IMR-90 (cell line): ENCODE data around the gene PRKACG. TPM values are rescaled to one million over a fixed set of nuclear protein-coding genes. Genes with fewer than 3 reads are reported as not detected.

Experiments
- ATAC-seq: fragments of 200-7000 bp; cut with Tn5 transposase; 2 replicates; pipeline ENCODE4 v1.9.1; 2020; ENCODE audit warnings: low read depth, mild to moderate bottlenecking, moderate library complexity
- BruUV-seq: library from RNA; stranded (reverse); fragments of 400-500 nt; replicated peaks from 2 replicates; lab custom pipeline; 2021; lab: Mats Ljungman, UMichigan
- CTCF ChIA-PET: fragments of 300-600 bp; formaldehyde crosslinking; extraction: SDS; loops from one replicate; lab custom pipeline; 2021; ENCODE audit warnings: antibody characterized with exemption; lab: Yijun Ruan, JAX
- POLR2A ChIA-PET: fragments of 300-600 bp; sonication (Branson Sonifier 250); formaldehyde crosslinking; loops from one replicate; lab custom pipeline; 2022; ENCODE audit warnings: antibody characterized with exemption; ENCODE audit not compliant: unreplicated experiment; lab: Charles Lee
- DNase-seq: peaks from one replicate; pipeline ENCODE4 v3.0.0; 2013
- H2AFZ ChIP-seq: replicated peaks from 2 replicates; pipeline ENCODE3; 2013; ENCODE audit warnings: low read length, mild to moderate bottlenecking; ENCODE audit not compliant: poor library complexity
- H2AK5ac ChIP-seq: 2 replicates; pipeline ENCODE4 v1.6.1; 2013; ENCODE audit warnings: low read depth, low read length, inconsistent platforms
- H2AK9ac ChIP-seq: replicated peaks from 2 replicates; pipeline ENCODE3; 2013; ENCODE audit warnings: mild to moderate bottlenecking, low read depth, low read length, moderate library complexity; ENCODE audit not compliant: poor library complexity
- H2BK120ac ChIP-seq: 2 replicates; pipeline ENCODE4 v1.6.1; 2013; ENCODE audit warnings: low read depth, low read length, inconsistent platforms
- H2BK15ac ChIP-seq: 3 replicates; pipeline ENCODE4 v1.6.1; 2013; ENCODE audit warnings: low read depth, low read length, inconsistent platforms
- H2BK20ac ChIP-seq: 2 replicates; pipeline ENCODE4 v1.6.1; 2013; ENCODE audit warnings: low read depth, mild to moderate bottlenecking, inconsistent platforms, low read length, moderate library complexity
- H2BK5ac ChIP-seq: 2 replicates; pipeline ENCODE4 v1.6.1; 2013; ENCODE audit warnings: mild to moderate bottlenecking, low read depth, low read length, inconsistent platforms; ENCODE audit not compliant: poor library complexity, severe bottlenecking
- H3K14ac ChIP-seq: replicated peaks from 2 replicates; pipeline ENCODE4 v1.6.1; 2013; ENCODE audit warnings: low read depth, low read length, inconsistent platforms
- H3K18ac ChIP-seq: 2 replicates; pipeline ENCODE4 v1.6.1; 2013; ENCODE audit warnings: low read depth, low read length, control low read depth
- H3K23ac ChIP-seq: 2 replicates; pipeline ENCODE4 v1.6.1; 2013; ENCODE audit warnings: low read depth, low read length, inconsistent platforms
- H3K27ac ChIP-seq: 2 replicates; pipeline ENCODE4 v1.5.1; 2013; ENCODE audit warnings: mild to moderate bottlenecking, control low read depth, low read length; ENCODE audit not compliant: insufficient read depth
- H3K27me3 ChIP-seq: 2 replicates; pipeline ENCODE4 v1.6.1; 2013; ENCODE audit warnings: low read length; ENCODE audit not compliant: control insufficient read depth, insufficient read depth
- H3K36me3 ChIP-seq: 2 replicates; pipeline ENCODE4 v1.6.1; 2013; ENCODE audit warnings: low read length, mixed read lengths; ENCODE audit not compliant: control insufficient read depth, insufficient read depth
- H3K4ac ChIP-seq: 2 replicates; pipeline ENCODE4 v1.6.1; 2013; ENCODE audit warnings: low read depth, low read length, inconsistent platforms
- H3K4me1 ChIP-seq: 2 replicates; pipeline ENCODE4 v1.6.1; 2013; ENCODE audit warnings: low read length, mixed read lengths; ENCODE audit not compliant: control insufficient read depth, insufficient read depth
- H3K4me2 ChIP-seq: 2 replicates; pipeline ENCODE4 v1.6.1; 2013; ENCODE audit warnings: low read depth, mild to moderate bottlenecking, control low read depth, low read length, moderate library complexity
- H3K4me3 ChIP-seq: 2 replicates; pipeline ENCODE4 v1.5.1; 2013; ENCODE audit warnings: low read depth, mild to moderate bottlenecking, control low read depth, low read length, moderate library complexity; ENCODE audit not compliant: insufficient read depth
- H3K56ac ChIP-seq: 2 replicates; pipeline ENCODE4 v1.6.1; 2013; ENCODE audit warnings: low read length, inconsistent platforms; ENCODE audit not compliant: insufficient read depth; ENCODE audit errors: extremely low read depth
- H3K79me1 ChIP-seq, 2 experiments: 2 replicates each; pipeline ENCODE4 v1.6.1; 2013; ENCODE audit warnings: low read length in 2 of 2, inconsistent platforms in 1 of 2, low read depth in 1 of 2
- H3K9ac ChIP-seq: 2 replicates; pipeline ENCODE4 v1.6.1; 2013; ENCODE audit warnings: low read depth, low read length, control low read depth
- H3K9me1 ChIP-seq: 2 replicates; pipeline ENCODE4 v1.6.1; 2013; ENCODE audit warnings: low read length, inconsistent platforms; ENCODE audit not compliant: insufficient read depth
- H3K9me3 ChIP-seq: 2 replicates; pipeline ENCODE4 v1.6.1; 2013; ENCODE audit warnings: low read length; ENCODE audit not compliant: control insufficient read depth, insufficient read depth
- H4K20me1 ChIP-seq: 2 replicates; pipeline ENCODE4 v1.6.1; 2013; ENCODE audit warnings: low read length, inconsistent platforms; ENCODE audit not compliant: insufficient read depth
- H4K5ac ChIP-seq: 2 replicates; pipeline ENCODE4 v1.6.1; 2013; ENCODE audit warnings: mild to moderate bottlenecking, low read depth, low read length, control low read depth
- H4K8ac ChIP-seq, 2 experiments: 2 replicates each; pipeline ENCODE4 v1.6.1; 2013; ENCODE audit warnings: low read depth in 2 of 2, low read length in 2 of 2, control low read depth in 1 of 2, inconsistent platforms in 1 of 2
- H4K91ac ChIP-seq: 2 replicates; pipeline ENCODE4 v1.6.1; 2013; ENCODE audit warnings: low read depth, low read length, inconsistent platforms; ENCODE audit not compliant: insufficient read depth
- CEBPB ChIP-seq: IDR thresholded peaks from 2 replicates; pipeline ENCODE4 v1.6.1; 2012; ENCODE audit warnings: low read depth, low read length, improper control_type of control experiment
- MAFK ChIP-seq: IDR thresholded peaks from 2 replicates; pipeline ENCODE4 v1.6.1; 2012; ENCODE audit warnings: low read depth, low read length, improper control_type of control experiment
- MXI1 ChIP-seq: IDR thresholded peaks from 2 replicates; pipeline ENCODE4 v1.6.1; 2012; ENCODE audit warnings: low read depth, mild to moderate bottlenecking, low read length, moderate library complexity, borderline replicate concordance
- POLR2A ChIP-seq: IDR thresholded peaks from 2 replicates; pipeline ENCODE4 v1.6.1; 2012; ENCODE audit warnings: mild to moderate bottlenecking, low read depth, low read length
- RCOR1 ChIP-seq: IDR thresholded peaks from 2 replicates; pipeline ENCODE4 v1.6.1; 2012; ENCODE audit warnings: mild to moderate bottlenecking, low read length, improper control_type of control experiment; ENCODE audit not compliant: insufficient replicate concordance
- RFX5 ChIP-seq: IDR thresholded peaks from 2 replicates; pipeline ENCODE4 v1.8.0; 2012; ENCODE audit warnings: low read depth, mild to moderate bottlenecking, low read length, moderate library complexity
- SMC3 ChIP-seq: fragments of 150-350 bp; IDR thresholded peaks from 2 replicates; pipeline ENCODE4 v1.6.1; 2016; ENCODE audit warnings: low read depth, mild to moderate bottlenecking, antibody characterized with exemption, low read length, moderate library complexity
- WGBS, 2 experiments: methylation state at CpG; one replicate each; pipeline versions ENCODE4 v1.1.5 to v1.1.7; 2013; ENCODE audit warnings: missing lambda C conversion rate in 2 of 2; ENCODE audit not compliant: insufficient read length in 1 of 2; ENCODE audit errors: extremely low coverage in 2 of 2; 5-methylcytosine and 5-hydroxymethylcytosine counted together
- dilution Hi-C: fragments of 300-500 bp; cut with HindIII; formaldehyde crosslinking; loops from one replicate; pipeline ENCODE4 v1.14.3; 2018; ENCODE audit warnings: low sequenced_read_pairs; ENCODE audit not compliant: unreplicated experiment
- in situ Hi-C: fragments of 300-500 bp; cut with MboI; formaldehyde crosslinking; loops from 3 replicates; pipeline ENCODE4 v1.14.3; 2019; ENCODE audit warnings: low sequenced_read_pairs, inconsistent platforms, mixed read lengths
- intact Hi-C: fragments of 100-400 bp; cut with micrococcal nuclease; formaldehyde crosslinking; loops from 2 replicates; pipeline ENCODE4 v1.10.0; 2022
- polyA plus RNA-seq, 3 experiments: library from polyadenylated mRNA; depleted of rRNA; stranded (reverse); fragments of >200 nt; gene quantifications; 2 replicates each; pipeline ENCODE4 v1.2.3, GENCODE V29; 2012; ENCODE audit warnings: low replicate concordance in 1 of 3
- total RNA-seq: library from RNA; depleted of rRNA; stranded (reverse); fragments of >200 nt; gene quantifications from 2 replicates; pipeline ENCODE4 v1.2.3, GENCODE V29; 2012

PRKACG gene
- total and polyA plus RNA-seq, 2 of the 4 experiments (the other 2 are of a cell fraction), result not detected

GRCh38 chr9:69012696-69013381 is 1.1 kb downstream of the PRKACG start:
- Histone ChIP-seq H3K36me3 (no peaks in the 10 kb centered on the region), H3K9ac (no peak overlapping the region), H3K4me3 (no peak overlapping the region), H4K91ac (no peak overlapping the region), H3K9me1 (no peaks in the 10 kb centered on the region), H3K9me3 (no peaks in the 10 kb centered on the region), H4K8ac (no peak overlapping the region), H2AK9ac (no peak overlapping the region), H3K56ac (no peak overlapping the region), H2BK15ac (no peak overlapping the region), H2BK5ac (no peak overlapping the region), H2BK20ac (no peak overlapping the region), H3K4me2 (no peak overlapping the region), H2AK5ac (no peak overlapping the region), H3K79me1 (no peaks in the 10 kb centered on the region), H3K14ac (no peak overlapping the region), H3K27me3 (peaks cover 10% of the 10 kb centered on the region), H3K4ac (no peak overlapping the region), H3K23ac (no peak overlapping the region), H4K5ac (no peak overlapping the region), H3K18ac (no peak overlapping the region), H3K27ac (no peak overlapping the region), H4K20me1 (no peaks in the 10 kb centered on the region), H2AFZ (no peak overlapping the region), H3K4me1 (no peaks in the 10 kb centered on the region), H2BK120ac (no peak overlapping the region)
- intact Hi-C loops, result no loop called here
- BruUV-seq, result no TSS peak
- dilution Hi-C loops, result no loop called here
- no peak for TF ChIP-seq SMC3
- TF ChIP-seq RCOR1, result no peak
- no peak for TF ChIP-seq POLR2A
- TF ChIP-seq MXI1, result no peak
- TF ChIP-seq RFX5, result no peak
- no peak for TF ChIP-seq CEBPB
- TF ChIP-seq MAFK, result no peak
- no peak for DNase-seq
- WGBS, 2 experiments, result 78% methylated on average over 12 of the region's 18 CpGs; no CpG with 5 or more reads in 1 of the 2 experiments
- in situ Hi-C loops, result no loop called here
- CTCF ChIA-PET, result no interaction called here
- POLR2A ChIA-PET, result no interaction called here
- ATAC-seq, result no peak
